GM19099 (cell line): ENCODE measurements around the gene BRF1.

Experiments used
- POLR2A ChIP-seq: IDR thresholded peaks from 3 replicates; pipeline ENCODE4 v1.6.1; 2011; ENCODE audit warnings: low read depth; ENCODE audit not compliant: insufficient read length; ENCODE audit errors: extremely low read depth

BRF1 gene

DNA sequence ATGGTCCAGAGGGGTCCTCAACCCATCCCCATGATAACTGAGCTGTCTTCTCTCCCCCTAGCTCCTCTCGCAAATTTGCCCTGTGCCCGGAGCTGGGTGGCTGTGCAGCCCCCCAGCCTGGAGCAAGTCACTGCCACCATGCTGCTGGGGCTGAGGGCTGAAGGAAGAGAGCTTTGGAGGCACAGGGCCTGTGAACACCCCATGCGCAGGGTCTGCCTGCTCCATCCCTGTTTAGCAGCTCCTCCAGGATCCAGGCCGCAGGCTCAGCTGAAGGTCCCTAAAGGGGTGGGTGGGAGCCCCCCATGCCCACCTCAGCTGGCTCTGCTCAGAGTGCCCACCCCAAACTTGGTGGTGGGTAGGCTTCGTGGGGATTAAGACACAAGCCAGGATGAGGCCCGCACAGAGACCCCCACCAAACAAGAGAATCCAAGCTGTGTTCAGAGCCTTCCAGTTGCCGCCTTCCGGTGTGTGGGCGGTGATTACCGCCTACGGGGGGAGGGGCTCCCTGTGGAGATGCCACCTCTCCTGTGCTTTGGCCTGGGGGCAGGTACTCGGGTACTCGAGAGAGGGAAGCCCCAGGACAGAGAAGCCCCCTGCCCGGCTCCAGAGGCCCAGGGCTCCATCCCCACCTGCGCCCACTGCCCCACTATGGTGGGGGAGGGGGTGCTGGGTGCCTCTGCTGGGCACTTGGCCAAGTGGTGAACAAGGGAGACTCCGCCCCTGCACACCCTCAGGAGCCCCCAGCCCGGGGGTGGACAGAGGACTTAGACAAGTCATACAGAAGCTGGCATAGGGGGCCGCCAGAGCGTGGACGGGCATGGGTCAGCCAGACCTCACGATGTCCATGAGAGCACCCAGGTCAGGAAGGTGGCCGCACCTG is 130.8 kb downstream of the BRF1 start:
- no peak for TF ChIP-seq POLR2A

GRCh38 chr14:105168979-105169507 is 131.8 kb downstream of the BRF1 start:
- no peak for TF ChIP-seq POLR2A

DNA sequence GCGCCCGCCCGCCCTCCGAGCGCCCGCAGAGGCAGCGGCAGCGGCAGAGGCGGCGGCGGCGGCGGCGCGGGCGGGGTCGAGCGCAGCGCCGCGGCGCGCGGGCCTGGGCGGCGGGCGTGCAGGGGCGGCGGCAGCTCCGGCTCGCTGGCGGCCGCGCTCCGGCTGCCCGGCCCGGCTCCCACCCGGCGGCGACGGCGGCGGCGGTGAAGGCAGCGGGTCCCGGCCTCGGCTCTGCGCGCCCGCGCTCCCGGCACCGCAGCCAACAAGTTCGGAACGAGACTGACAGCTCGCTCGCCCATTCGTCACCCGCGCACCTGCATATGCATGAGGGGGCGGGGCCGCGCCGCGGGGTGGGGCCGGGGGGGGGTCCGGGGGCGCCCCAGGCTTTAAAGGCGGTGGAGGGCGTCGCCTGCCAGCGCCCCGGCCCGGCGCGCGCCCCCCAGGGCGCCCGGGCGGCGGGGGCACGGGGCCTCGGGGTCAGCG is 132.3 kb downstream of the BRF1 start, which contains the start of gene JAG2:
Gene JAG2 (minus strand): TSS at position 281 of the 483 bp plus-strand sequence. CDS start 356 bp downstream, outside the sequence.
- TF ChIP-seq POLR2A, result no peak

DNA sequence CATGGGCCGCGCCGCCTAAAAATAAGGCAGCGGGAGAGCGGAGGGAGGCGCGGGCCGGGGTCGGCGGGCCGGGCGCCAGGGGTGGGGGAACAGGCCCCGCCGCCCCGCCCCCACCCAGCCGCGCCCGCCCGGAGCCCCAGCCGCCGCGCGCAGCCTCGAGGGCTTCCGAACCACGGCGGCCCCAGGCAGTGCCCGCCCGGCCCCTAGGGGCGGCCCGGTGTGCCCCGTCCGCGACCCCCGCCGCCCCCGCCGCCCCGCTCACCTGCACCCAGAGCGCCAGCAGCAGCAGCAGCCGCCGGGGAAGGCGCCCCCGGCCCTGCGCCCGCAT is 132.7 kb downstream of the BRF1 start:
- no peak for TF ChIP-seq POLR2A

GRCh38 chr14:105167303-105168092 is 133.3 kb downstream of the BRF1 start:
- TF ChIP-seq POLR2A, result no peak

- TF ChIP-seq POLR2A, result no peak
These were observed 134.1 kb downstream of the BRF1 start for GRCh38 chr14:105166571-105167302.

DNA sequence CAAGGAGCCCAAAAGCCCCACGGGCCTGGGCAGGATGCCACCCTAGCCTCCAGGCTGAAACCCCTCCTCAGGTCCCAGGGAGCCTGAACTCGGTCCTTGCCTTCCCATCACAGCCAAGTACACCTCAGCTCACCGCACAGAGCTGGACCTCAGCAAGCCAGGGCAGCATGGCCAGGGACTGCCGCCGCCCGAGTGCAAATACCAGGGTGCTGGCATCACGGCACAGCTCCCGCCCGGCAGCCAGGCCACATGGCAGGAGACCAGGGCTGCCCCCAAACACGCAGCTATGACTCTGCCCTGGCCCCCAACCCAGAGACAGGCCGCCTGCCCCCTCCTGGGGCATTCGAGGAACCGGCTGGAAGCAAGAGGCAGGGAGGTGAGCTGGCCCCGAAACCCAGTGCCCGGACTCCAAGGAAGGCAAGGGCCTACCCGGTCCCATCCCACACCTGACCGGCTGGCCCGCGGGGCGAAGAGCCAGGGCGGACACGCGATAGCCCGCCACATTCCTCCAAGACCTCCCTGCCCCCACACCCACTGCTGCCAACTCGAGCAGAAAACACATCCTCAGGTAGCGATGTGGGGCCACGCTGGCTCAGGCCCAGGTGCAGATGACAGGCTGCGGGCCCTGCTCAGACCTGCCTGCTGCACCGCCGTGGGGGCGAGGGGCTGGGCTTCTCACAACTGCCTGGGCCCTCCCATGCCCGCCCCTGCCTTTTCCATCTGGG is 134.9 kb downstream of the BRF1 start:
- no peak for TF ChIP-seq POLR2A

DNA sequence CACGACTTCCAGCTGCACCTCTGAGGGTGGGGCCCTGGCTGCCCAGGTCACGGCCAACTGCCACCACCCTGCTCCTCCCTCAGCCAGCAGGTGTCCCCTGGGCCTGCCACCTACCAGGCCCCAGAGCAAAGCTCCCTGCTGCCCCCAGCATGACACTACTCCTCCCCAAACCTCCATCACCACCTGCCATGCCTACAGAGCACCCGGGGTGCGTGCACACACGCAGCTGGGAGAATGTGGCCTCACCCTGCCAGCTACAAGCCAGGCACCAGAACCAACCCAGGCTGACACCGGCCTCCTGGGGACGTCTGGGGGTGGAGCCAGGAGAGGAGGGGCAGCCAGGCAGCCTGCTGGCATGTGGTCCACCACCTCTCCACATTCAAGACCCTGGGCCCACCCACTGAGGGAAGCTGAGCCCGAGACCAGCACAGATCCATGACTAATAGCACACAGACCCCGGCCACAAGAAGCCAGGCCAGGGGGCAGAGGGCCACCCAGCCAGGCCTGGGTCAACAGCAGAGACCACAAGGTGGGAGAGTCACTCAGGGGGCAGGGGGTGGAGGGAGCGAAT is 135.6 kb downstream of the BRF1 start:
- TF ChIP-seq POLR2A, result no peak

DNA sequence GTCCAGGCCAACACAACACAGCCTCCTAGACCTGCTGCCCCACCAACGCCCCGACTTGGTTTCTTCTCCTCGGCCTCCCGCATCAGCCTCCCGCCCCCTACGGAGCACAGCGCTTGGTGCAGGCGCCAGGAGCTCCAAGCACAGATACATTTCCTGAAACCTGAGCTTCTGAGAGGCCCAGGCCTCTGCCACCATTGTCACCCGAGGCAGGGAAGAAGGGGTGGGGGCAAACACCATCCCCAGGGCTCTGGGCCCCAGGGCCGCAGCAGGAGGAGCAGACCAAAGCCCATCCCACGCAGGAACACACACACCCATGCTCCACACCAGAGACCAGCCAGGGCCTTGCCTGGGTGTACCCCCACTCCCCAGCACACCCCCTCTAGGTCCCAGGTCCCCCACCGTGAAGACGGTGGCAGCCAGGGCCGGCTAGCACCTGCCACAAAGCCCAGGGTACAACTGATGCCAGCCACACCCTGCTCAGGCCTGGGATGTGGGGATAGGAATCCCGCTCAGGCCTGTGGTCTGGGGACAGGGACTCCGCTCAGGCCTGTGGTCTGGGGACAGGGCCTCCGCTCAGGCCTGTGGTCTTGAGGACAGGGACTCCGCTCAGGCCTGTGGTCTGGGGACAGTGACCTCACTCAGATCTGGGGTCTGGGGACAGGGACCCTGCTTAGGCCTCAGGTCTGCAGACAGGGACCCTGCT is 137.6 kb downstream of the BRF1 start:
- TF ChIP-seq POLR2A, result no peak

DNA sequence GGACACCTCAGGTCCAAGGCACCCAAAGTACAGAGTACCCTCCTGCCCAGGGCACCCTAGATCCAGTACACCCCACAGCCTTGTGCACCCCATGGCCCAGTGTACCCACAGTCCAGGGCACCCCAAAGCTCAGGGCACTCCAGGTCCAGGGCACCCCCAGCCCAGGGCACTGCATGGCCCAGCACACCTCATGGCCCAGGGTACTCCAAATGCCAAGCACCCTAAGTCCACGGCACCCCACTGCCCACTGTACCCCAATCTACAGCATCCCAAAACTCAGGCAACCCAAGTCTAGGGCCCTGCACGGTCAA is 138.2 kb downstream of the BRF1 start:
- no peak for TF ChIP-seq POLR2A

DNA sequence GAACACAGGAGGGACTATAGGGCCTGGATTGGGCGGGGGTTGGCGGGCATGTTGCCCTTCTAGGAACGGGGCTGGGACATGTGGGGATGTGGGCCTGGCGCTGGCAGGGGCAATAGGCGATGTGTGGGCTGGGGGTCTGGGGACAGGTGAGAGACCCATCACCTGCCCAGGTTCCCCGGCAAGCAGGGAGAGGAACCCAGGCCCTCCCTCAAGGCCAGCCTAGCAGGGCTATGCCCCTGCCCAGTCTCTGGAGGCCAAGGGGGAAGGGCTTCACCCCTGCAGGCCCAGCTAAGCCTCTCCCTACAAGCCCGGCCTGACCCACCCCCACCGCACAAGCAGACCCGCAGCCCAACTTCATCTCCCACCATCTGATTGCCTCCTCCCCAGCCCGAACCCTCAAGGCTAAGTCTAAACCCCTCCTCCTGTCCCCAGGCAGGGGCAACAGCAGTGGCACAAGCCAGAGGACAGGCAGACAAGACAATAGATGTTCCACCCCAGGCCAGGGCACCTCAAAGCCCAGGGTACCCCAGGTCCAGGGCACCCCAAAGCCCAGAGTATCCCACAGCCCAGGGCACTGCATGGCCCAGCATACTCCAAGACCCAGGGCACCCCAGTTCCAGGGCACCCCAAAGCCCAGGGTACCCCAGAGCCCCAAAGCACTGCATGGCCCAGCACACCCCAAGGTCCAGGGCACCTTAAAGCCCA is 138.7 kb downstream of the BRF1 start:
- TF ChIP-seq POLR2A, result no peak

DNA sequence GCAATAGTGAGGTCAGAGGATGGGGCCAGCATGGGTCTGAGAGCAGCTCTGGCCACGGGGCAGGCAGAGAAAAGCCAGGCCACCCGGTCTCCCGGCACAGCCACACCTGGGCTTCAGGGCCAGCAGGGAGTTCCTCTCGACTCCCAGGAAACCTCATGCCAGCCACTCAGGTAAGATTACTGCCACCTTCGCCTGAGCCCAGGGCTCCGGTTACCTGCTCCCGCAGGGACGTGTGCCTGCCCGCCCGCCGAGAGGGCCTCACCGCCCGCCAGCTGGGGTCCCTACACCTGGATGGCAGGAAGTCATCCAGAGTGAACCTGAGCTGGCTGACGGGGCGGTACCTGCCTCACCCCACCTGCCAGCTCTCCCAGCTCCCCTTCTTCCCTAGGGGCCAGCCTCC is 139.5 kb downstream of the BRF1 start:
- TF ChIP-seq POLR2A, result no peak

GRCh38 chr14:105160776-105161175 is 140.0 kb downstream of the BRF1 start:
- no peak for TF ChIP-seq POLR2A

- no peak for TF ChIP-seq POLR2A
These were observed 141.5 kb downstream of the BRF1 start for GRCh38 chr14:105159344-105159743.
